ENCODE measurements around the gene CDH11. TPM values are rescaled to one million over a fixed set of nuclear protein-coding genes. Genes with fewer than 3 reads are reported as not detected.

The CDH11 gene
- total and polyA plus RNA-seq, 10 of the 15 experiments (the other 5 are each of a cell fraction or from before 2014, with no cell fraction given) = 0.31 to 9.7 (median 0.87) TPM

DNA sequence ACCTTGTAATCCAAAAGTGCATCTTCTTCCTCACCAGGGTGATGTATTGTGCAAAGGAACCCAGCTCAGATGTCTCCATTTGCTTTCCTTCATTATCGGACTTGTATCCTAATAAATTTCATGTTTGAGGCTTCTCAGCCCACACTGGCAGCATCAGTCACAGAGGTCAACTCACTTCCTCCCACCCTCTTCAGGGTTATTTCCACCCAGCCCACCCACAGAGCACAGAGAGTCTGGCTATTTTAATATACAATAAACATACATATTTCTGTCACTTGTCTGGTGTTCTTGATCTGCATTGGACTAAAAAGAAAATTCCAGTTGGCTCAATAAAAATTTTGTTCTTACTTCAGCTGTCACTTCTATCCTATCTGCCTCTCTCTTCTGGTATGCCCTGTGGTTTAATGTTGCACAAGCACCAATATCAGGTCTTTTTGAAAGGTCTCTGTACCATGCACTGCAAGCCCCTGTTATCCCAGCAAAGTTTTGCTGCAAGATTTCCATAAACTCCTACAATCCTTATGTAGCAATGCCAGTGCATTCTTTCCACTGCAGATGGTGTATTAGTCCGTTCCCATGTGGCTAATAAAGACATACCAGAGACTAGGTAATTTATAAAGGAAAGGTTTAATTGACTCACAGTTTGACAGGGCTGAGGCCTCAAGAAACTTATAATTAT lies 201.8 kb downstream of the CDH11 start:
- intact Hi-C loops (cut with micrococcal nuclease; ENCODE audit: unreplicated experiment) = no loop called here
- no peak overlapping the region for H3K27ac ChIP-seq (ENCODE audit: control insufficient read depth, insufficient read depth)
- in situ Hi-C loops (cut with MboI) = no loop called here
- FAIRE-seq (no peak), ATAC-seq (no peak), DNase-seq (ENCODE audit: low read depth, low spot score) (no peak)
- H2AFZ ChIP-seq (ENCODE audit: control insufficient read depth, low read depth, low read length) = no peak overlapping the region
- H3K4me2 ChIP-seq (ENCODE audit: control insufficient read depth, insufficient read depth) = no peak overlapping the region
- 19% methylated on average over 2 of the region's 2 CpGs for WGBS (ENCODE audit: insufficient coverage, insufficient replicate concordance, low lambda C conversion rate, missing lambda C conversion rate)
- no TSS peak for BruUV-seq (replicated peaks)
- POLR2A ChIA-PET = no interaction called here
- SMC1A ChIA-PET (ENCODE audit: uncharacterized antibody, unreplicated experiment) = interaction anchor here (1.0 kb wide), 1 partner anchor 15 kb away, joined by 3 read pairs; no protein-coding TSS in a partner anchor
- no peaks in the 10 kb centered on the region for H3K36me3 ChIP-seq (ENCODE audit: control insufficient read depth in 2 of 2, insufficient read depth in 2 of 2, low read length in 1 of 2)
- H3K9ac ChIP-seq (ENCODE audit: control insufficient read depth, insufficient read depth, low read length) = no peak overlapping the region
- H3K4me1 ChIP-seq (ENCODE audit: control insufficient read depth, insufficient read depth, low read length) = no peaks in the 10 kb centered on the region
- RAD21 ChIA-PET (ENCODE audit: unreplicated experiment) = no interaction called here
- H3K79me2 ChIP-seq (ENCODE audit: control insufficient read depth, insufficient read depth, low read length) = no peaks in the 10 kb centered on the region
- H4K20me1 ChIP-seq (ENCODE audit: control insufficient read depth, insufficient read depth) = no peaks in the 10 kb centered on the region
- no peak overlapping the region for H3K4me3 ChIP-seq
- no peaks in the 10 kb centered on the region for H3K27me3 ChIP-seq (replicated peaks in 1 of 2; ENCODE audit: control insufficient read depth in 2 of 2, insufficient read depth in 2 of 2, low read length in 1 of 2)
- CTCF ChIA-PET = interaction anchor here (1.0 kb wide), 1 partner anchor 9 kb away, joined by 3 read pairs; no protein-coding TSS in a partner anchor
- H3K9me3 ChIP-seq (replicated peaks; ENCODE audit: control insufficient read depth, insufficient read depth, low read length) = no peaks in the 10 kb centered on the region
- TF ChIP-seq, protein P1, sequence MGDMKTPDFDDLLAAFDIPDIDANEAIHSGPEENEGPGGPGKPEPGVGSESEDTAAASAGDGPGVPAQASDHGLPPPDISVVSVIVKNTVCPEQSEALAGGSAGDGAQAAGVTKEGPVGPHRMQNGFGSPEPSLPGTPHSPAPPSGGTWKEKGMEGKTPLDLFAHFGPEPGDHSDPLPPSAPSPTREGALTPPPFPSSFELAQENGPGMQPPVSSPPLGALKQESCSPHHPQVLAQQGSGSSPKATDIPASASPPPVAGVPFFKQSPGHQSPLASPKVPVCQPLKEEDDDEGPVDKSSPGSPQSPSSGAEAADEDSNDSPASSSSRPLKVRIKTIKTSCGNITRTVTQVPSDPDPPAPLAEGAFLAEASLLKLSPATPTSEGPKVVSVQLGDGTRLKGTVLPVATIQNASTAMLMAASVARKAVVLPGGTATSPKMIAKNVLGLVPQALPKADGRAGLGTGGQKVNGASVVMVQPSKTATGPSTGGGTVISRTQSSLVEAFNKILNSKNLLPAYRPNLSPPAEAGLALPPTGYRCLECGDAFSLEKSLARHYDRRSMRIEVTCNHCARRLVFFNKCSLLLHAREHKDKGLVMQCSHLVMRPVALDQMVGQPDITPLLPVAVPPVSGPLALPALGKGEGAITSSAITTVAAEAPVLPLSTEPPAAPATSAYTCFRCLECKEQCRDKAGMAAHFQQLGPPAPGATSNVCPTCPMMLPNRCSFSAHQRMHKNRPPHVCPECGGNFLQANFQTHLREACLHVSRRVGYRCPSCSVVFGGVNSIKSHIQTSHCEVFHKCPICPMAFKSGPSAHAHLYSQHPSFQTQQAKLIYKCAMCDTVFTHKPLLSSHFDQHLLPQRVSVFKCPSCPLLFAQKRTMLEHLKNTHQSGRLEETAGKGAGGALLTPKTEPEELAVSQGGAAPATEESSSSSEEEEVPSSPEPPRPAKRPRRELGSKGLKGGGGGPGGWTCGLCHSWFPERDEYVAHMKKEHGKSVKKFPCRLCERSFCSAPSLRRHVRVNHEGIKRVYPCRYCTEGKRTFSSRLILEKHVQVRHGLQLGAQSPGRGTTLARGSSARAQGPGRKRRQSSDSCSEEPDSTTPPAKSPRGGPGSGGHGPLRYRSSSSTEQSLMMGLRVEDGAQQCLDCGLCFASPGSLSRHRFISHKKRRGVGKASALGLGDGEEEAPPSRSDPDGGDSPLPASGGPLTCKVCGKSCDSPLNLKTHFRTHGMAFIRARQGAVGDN (IDR thresholded peaks at IDR 0.05) = no peak
- TF ChIP-seq, protein P2, sequence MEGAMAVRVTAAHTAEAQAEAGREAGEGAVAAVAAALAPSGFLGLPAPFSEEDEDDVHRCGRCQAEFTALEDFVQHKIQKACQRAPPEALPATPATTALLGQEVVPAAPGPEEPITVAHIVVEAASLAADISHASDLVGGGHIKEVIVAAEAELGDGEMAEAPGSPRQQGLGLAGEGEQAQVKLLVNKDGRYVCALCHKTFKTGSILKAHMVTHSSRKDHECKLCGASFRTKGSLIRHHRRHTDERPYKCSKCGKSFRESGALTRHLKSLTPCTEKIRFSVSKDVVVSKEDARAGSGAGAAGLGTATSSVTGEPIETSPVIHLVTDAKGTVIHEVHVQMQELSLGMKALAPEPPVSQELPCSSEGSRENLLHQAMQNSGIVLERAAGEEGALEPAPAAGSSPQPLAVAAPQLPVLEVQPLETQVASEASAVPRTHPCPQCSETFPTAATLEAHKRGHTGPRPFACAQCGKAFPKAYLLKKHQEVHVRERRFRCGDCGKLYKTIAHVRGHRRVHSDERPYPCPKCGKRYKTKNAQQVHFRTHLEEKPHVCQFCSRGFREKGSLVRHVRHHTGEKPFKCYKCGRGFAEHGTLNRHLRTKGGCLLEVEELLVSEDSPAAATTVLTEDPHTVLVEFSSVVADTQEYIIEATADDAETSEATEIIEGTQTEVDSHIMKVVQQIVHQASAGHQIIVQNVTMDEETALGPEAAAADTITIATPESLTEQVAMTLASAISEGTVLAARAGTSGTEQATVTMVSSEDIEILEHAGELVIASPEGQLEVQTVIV (IDR thresholded peaks at IDR 0.05; ENCODE audit: borderline replicate concordance, partially characterized antibody) = no peak
- TF ChIP-seq LARP7 (IDR thresholded peaks at IDR 0.05) (no peak), TCF3 (IDR thresholded peaks at IDR 0.05; ENCODE audit: borderline replicate concordance, insufficient read depth, low read depth, low read length) (no peak), TCF7 (IDR thresholded peaks at IDR 0.05; ENCODE audit: borderline replicate concordance) (no peak), BCL11A (IDR thresholded peaks at IDR 0.05; ENCODE audit: low read depth, low read length) (no peak), ZZZ3 (IDR thresholded peaks at IDR 0.05; ENCODE audit: control insufficient read depth, insufficient read length, low read depth) (no peak)
- TF ChIP-seq, protein P3, sequence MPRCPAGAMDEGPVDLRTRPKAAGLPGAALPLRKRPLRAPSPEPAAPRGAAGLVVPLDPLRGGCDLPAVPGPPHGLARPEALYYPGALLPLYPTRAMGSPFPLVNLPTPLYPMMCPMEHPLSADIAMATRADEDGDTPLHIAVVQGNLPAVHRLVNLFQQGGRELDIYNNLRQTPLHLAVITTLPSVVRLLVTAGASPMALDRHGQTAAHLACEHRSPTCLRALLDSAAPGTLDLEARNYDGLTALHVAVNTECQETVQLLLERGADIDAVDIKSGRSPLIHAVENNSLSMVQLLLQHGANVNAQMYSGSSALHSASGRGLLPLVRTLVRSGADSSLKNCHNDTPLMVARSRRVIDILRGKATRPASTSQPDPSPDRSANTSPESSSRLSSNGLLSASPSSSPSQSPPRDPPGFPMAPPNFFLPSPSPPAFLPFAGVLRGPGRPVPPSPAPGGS (IDR thresholded peaks at IDR 0.05; ENCODE audit: borderline replicate concordance, insufficient read depth, low read depth, low read length, poor library complexity, severe bottlenecking) = no peak
- TF ChIP-seq, protein P4, sequence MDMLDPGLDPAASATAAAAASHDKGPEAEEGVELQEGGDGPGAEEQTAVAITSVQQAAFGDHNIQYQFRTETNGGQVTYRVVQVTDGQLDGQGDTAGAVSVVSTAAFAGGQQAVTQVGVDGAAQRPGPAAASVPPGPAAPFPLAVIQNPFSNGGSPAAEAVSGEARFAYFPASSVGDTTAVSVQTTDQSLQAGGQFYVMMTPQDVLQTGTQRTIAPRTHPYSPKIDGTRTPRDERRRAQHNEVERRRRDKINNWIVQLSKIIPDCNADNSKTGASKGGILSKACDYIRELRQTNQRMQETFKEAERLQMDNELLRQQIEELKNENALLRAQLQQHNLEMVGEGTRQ (IDR thresholded peaks at IDR 0.05; ENCODE audit: borderline replicate concordance, low read depth, low read length) = no peak
- TF ChIP-seq, protein P5, sequence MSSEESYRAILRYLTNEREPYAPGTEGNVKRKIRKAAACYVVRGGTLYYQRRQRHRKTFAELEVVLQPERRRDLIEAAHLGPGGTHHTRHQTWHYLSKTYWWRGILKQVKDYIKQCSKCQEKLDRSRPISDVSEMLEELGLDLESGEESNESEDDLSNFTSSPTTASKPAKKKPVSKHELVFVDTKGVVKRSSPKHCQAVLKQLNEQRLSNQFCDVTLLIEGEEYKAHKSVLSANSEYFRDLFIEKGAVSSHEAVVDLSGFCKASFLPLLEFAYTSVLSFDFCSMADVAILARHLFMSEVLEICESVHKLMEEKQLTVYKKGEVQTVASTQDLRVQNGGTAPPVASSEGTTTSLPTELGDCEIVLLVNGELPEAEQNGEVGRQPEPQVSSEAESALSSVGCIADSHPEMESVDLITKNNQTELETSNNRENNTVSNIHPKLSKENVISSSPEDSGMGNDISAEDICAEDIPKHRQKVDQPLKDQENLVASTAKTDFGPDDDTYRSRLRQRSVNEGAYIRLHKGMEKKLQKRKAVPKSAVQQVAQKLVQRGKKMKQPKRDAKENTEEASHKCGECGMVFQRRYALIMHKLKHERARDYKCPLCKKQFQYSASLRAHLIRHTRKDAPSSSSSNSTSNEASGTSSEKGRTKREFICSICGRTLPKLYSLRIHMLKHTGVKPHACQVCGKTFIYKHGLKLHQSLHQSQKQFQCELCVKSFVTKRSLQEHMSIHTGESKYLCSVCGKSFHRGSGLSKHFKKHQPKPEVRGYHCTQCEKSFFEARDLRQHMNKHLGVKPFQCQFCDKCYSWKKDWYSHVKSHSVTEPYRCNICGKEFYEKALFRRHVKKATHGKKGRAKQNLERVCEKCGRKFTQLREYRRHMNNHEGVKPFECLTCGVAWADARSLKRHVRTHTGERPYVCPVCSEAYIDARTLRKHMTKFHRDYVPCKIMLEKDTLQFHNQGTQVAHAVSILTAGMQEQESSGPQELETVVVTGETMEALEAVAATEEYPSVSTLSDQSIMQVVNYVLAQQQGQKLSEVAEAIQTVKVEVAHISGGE (CRISPR knock-in tag; IDR thresholded peaks at IDR 0.05) = no peak

Data from GM12878 (cell line).